DMS 273 (cell line): ENCODE results near the gene METRNL.
"Not testable (repeated sequence)": the region's sequence is repeated elsewhere in the genome, so short reads cannot be mapped to it uniquely, and the experiment has no call there.

Experiments used
- DNase-seq: peaks from one replicate; lab custom pipeline; 2025; ENCODE audit not compliant: unreplicated experiment; lab: John Stamatoyannopoulos, UW

Gene METRNL, protein sequence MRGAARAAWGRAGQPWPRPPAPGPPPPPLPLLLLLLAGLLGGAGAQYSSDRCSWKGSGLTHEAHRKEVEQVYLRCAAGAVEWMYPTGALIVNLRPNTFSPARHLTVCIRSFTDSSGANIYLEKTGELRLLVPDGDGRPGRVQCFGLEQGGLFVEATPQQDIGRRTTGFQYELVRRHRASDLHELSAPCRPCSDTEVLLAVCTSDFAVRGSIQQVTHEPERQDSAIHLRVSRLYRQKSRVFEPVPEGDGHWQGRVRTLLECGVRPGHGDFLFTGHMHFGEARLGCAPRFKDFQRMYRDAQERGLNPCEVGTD

DNA sequence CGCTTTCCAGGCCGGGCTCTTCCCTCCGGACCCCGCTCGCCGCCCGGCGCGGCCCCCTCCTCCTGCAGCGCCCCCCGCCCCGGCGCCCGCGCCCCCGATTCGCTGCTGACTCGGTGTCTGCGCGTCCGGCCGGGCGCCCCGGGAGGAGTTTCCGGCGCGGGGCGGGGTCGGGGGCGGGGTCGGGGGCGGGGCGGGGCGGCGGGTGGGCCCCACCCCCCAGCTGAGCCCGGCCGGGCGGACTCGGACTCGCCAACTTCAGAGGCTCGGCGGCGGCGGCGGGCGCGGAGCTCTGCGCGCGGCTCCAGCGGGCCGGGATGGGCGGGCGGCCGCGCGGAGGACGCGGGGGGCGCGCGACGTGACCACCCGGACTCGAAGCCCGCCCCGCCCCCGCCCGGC lies at the start of gene METRNL:
Gene METRNL, plus strand, starts transcription at position 258 of the 396 bp plus-strand sequence. CDS start 207 bp downstream, outside the sequence.
- DNase-seq, result peak; percentile 80

- DNase-seq, result no peak
These were observed 49.0 kb upstream of the METRNL start for GRCh38 chr17:83030432-83030831.

- no peak for DNase-seq
These were observed 48.0 kb upstream of the METRNL start for GRCh38 chr17:83031321-83031945.

DNA sequence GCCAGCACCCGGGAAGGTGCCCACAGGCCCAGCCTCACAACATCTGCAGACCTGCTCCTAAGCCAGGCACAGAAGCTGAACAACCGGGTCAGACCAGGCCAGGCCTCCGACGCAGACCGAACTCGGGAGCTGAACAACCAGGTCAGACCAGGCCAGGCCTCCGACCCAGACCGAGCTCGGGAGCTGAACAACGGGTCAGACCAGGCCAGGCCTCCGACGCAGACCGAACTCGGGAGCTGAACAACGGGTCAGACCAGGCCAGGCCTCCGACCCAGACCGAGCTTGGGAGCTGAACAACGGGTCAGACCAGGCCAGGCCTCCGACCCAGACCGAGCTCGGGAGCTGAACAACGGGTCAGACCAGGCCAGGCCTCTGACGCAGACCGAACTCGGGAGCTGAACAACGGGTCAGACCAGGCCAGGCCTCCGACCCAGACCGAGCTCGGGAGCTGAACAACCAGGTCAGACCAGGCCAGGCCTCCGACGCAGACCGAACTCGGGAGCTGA lies 47.4 kb upstream of the METRNL start:
- not testable (repeated sequence) for DNase-seq

GRCh38 chr17:83032781-83033180 lies 46.6 kb upstream of the METRNL start:
- DNase-seq, result no peak

DNA sequence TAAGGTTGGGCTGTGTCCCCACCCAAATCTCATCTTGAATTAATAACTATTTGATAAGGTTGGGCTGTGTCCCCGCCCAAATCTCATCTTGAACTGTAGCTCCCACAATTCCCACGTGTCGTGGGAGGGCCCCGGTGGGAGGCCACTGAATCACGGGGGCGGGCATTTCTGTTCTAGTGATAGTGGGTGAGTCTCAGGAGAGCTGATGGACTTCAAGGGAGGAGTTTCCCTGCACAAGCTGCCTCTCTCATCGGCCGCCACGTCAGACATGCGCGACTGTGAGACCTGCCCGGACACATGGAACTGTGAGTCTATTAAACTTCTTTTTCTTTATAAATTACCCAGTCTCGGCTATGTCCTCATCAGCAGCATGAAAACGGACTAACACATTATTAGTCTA lies 44.9 kb upstream of the METRNL start:
- DNase-seq, result no peak

- DNase-seq, result no peak
These were observed 43.7 kb upstream of the METRNL start for GRCh38 chr17:83035722-83036121.

DNA sequence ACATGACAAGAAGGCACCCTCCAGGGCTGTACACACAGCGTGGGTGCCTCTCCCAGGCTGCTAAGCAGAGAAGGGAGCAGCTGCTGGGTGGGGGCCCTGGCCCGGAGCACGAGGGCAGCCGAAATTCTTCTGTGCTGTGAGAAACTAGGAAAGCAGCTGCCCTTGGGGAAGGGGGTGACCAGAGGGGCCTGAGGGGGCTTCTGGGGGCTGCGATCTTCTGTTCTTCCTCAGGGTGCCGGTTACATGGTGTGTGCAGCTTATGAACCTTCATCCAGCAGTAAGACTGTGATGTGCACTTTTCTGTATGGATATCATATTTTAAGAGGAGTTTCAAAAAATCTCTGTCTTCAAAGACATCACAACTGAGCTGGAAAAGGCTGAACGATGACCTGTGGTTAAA lies 43.2 kb upstream of the METRNL start:
- no peak for DNase-seq

- no peak for DNase-seq
These were observed 42.7 kb upstream of the METRNL start for GRCh38 chr17:83036666-83037065.

DNA sequence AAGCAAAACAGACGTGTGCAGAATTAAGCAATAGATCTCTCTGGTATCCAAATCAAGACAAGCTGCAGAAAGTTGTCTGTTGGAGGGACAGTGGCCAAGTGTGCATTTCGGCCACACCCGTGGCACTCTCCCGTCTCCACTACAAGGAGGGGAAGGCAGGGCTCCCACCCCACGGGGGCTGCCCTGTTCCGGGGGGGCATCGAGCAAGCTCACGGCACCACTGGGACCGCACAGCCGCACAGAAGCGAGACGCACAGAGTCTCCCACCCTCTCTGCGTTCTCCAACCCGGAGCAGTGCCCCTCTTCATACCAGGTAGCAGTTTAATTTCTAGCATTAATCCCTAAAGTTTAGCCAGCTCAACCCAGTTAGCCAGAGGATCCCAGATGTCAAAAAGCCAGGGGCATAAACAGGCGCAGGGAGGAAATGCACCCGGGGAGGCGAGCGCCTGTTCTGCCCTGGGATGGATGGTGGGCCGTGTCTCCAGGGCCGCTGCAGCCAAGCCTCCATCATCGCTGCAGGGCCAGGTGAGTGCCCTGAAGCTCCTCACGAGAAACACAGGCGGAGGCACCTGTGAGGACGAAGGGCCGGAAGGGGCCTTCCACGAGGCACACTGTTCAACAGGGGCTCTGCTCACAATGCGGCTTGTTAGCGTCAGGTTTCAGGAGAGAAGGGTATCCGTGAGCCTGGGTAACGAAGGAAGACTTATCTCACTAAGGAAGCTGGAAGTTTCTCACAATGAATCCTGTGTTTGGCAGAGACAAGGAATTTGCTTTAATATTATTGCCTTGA lies 42.1 kb upstream of the METRNL start:
- DNase-seq, result no peak

- no peak for DNase-seq
These were observed 41.6 kb upstream of the METRNL start for GRCh38 chr17:83037874-83038165.

GRCh38 chr17:83038983-83039382 lies 40.4 kb upstream of the METRNL start:
- DNase-seq, result not testable (repeated sequence)

GRCh38 chr17:83041305-83041704 lies 38.1 kb upstream of the METRNL start:
- DNase-seq, result no peak

DNA sequence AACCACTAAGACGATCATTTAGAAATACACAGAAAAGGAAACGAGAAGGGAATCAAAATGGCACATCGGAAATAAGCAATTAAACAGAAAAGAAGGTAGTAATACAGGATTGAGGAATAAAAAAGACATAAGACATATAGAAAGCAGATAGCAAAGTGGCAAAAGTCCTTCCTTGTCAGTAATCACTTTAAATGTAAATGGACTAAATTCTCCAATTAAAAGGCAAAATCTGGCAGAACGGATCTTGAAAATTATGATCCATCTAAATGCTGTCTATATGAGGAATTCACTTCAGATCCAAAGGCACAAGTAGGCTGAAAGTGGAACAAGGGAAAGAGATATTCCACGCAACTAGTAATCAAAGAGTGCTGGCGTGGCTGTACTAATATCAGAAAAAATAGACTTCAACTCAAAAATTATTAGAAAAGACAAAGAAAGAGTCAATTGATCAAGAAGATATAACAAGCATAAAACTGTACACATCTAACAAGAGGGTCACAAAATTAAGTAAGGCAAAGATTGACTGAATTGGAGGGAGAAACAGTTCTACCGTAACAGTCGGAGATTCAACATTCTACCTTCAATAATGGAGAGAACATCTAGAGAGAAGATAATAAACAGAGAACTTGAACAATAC lies 36.8 kb upstream of the METRNL start:
- DNase-seq, result no peak

DNA sequence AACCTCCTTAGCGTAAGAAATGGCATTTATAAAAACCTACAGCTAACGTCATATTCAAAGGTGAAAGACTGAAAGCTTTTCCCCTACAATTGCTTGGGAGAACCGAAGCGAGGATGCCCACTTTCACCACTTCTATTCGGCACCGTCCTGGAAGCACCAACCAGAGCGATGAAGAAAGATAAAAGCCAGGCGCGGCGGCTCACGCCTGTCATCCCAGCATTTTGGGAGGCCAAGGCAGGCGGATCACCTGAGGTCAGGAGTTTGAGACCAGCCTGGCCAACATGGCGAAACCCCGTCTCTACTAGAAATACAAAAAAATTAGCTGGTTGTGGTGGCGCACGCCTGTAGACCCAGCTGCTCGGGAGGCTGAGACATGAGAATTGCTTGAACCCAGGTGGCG lies 34.9 kb upstream of the METRNL start:
- DNase-seq, result not testable (repeated sequence)

- no peak for DNase-seq
These were observed 32.8 kb upstream of the METRNL start for GRCh38 chr17:83046448-83047181.

GRCh38 chr17:83047182-83047478 lies 32.3 kb upstream of the METRNL start:
- DNase-seq, result no peak

- not testable (repeated sequence) for DNase-seq
These were observed 31.5 kb upstream of the METRNL start for GRCh38 chr17:83047818-83048475.

DNA sequence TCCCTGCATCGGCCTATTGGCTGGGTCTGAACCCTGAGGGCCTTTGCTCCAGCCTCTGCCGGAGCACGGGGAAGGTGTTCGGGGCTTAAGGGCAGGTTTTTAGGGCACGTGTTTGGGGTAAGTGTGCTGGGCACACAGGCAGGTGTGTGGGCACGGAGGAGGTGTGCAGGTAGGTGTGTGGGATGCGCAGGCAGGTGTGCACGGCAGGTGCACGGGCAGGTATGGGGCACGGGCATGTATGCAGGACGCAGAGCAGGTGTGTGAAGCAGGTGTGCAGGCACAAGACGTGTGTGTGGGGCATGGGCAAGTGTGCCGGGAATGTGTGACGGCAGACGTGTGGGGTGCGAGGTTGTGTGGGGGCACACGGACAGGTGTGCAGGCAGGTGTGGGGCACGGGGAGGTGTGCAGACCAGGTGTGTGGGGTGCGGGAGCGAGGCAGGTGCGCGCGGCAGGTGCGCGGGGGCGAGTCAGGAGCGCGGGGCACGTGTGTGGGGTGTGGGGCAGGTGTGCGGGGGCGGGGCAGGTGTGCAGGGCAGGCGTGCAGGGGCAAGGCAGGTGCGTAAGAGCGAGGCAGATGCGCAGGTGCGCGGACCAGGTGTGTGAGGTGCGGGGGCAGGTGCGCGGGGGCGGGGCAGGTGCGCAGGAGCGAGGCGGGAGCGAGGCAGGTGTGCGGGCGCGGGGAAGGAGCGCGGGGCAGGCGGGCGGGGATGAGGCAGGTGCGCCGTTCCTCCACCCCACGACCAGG lies 28.6 kb upstream of the METRNL start:
- no peak for DNase-seq
